ENCODE data around the gene SPDYE6.
"Not testable (repeated sequence)": the region's sequence is repeated elsewhere in the genome, so short reads cannot be mapped to it uniquely, and the experiment has no call there.

DNA sequence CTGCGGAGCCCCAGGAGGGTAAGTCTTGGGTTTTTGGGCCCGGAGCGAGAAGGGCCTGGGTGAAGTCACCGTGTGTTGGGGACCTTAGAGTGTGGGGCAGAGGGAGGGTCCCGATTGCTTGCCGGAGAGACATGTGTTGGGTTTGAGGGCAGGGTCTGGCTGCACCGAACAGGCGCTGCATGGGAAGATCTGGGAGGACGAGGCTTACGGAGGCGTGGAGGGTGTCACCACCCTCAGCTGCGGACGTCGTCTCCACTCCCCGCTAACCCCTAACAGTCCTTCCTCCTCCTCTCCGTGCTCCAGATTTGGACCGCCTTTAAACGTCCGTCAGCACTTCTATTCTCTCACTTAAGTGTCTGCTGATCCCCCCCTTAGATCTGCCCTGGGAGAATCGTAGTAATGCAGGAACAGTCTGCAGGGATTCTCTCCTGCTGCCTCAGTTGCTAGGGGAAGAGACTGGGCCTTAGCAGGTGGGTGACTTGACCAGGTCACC lies 8.2 kb upstream of the SPDYE6 start:
- not testable (repeated sequence) for TF ChIP-seq EZH2phosphoT487 (conservative IDR thresholded peaks at IDR 0.05; ENCODE audit: low read length)
- TF ChIP-seq, protein P1, sequence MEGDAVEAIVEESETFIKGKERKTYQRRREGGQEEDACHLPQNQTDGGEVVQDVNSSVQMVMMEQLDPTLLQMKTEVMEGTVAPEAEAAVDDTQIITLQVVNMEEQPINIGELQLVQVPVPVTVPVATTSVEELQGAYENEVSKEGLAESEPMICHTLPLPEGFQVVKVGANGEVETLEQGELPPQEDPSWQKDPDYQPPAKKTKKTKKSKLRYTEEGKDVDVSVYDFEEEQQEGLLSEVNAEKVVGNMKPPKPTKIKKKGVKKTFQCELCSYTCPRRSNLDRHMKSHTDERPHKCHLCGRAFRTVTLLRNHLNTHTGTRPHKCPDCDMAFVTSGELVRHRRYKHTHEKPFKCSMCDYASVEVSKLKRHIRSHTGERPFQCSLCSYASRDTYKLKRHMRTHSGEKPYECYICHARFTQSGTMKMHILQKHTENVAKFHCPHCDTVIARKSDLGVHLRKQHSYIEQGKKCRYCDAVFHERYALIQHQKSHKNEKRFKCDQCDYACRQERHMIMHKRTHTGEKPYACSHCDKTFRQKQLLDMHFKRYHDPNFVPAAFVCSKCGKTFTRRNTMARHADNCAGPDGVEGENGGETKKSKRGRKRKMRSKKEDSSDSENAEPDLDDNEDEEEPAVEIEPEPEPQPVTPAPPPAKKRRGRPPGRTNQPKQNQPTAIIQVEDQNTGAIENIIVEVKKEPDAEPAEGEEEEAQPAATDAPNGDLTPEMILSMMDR (IDR thresholded peaks at IDR 0.05; ENCODE audit: insufficient read depth, low read length, poor library complexity, severe bottlenecking) = not testable (repeated sequence)

All from SU-DHL-6 (cell line).